Neural cell (in vitro differentiated cells): Measurements from ENCODE around the gene PCNX4. TPM values are rescaled to one million over a fixed set of nuclear protein-coding genes. Genes with fewer than 3 reads are reported as not detected.

Source experiments
- H2AFZ ChIP-seq: fragments of 200-600, 300-800 bp; sonication (generic), shearing (Covaris generic); 2 replicates; pipeline ENCODE4 v1.6.0; 2014; ENCODE audit warnings: low read depth, mild to moderate bottlenecking, antibody characterized with exemption, low read length, moderate library complexity
- H3F3A ChIP-seq: fragments of 200-600 bp; shearing (Covaris generic); 2 replicates; pipeline ENCODE4 v1.6.1; 2016; ENCODE audit warnings: mild to moderate bottlenecking, moderate library complexity, mixed read lengths, antibody characterized with exemption, low read length; ENCODE audit not compliant: insufficient read depth, poor library complexity, severe bottlenecking
- H3K27ac ChIP-seq: fragments of 200-600, 300-800 bp; sonication (generic), shearing (Covaris generic); 2 replicates; pipeline ENCODE4 v1.5.1; 2014; ENCODE audit warnings: mild to moderate bottlenecking, low read length, moderate library complexity
- H3K27me3 ChIP-seq: fragments of 300-800, 200-600 bp; sonication (generic), shearing (Covaris generic); 2 replicates; pipeline ENCODE4 v1.6.0; 2014; ENCODE audit warnings: mild to moderate bottlenecking, low read depth, low read length, moderate library complexity; ENCODE audit not compliant: insufficient read depth
- H3K36me3 ChIP-seq: fragments of 300-800, 200-600 bp; sonication (generic), shearing (Covaris generic); 2 replicates; pipeline ENCODE4 v1.5.1; 2014; ENCODE audit warnings: mild to moderate bottlenecking, antibody characterized with exemption, low read length, moderate library complexity; ENCODE audit not compliant: insufficient read depth
- H3K4me2 ChIP-seq: fragments of 300-800, 200-600 bp; sonication (generic), shearing (Covaris generic); 2 replicates; pipeline ENCODE4 v1.6.0; 2014; ENCODE audit warnings: mild to moderate bottlenecking, low read length
- H3K4me3 ChIP-seq: fragments of 300-800, 200-600 bp; sonication (generic), shearing (Covaris generic); 2 replicates; pipeline ENCODE4 v1.5.1; 2014; ENCODE audit warnings: mild to moderate bottlenecking, low read length, moderate library complexity
- H3K79me2 ChIP-seq: fragments of 200-600 bp; shearing (Covaris generic); replicated peaks from 2 replicates; pipeline ENCODE4 v1.6.0; 2014; ENCODE audit warnings: mild to moderate bottlenecking, low read length, moderate library complexity; ENCODE audit not compliant: insufficient read depth
- H3K9ac ChIP-seq: fragments of 300-800, 200-600 bp; sonication (generic), shearing (Covaris generic); 2 replicates; pipeline ENCODE4 v1.6.1; 2016; ENCODE audit warnings: mild to moderate bottlenecking, low read length, mixed read lengths
- H3K9me2 ChIP-seq: fragments of 200-600 bp; shearing (Covaris generic); 2 replicates; pipeline ENCODE4 v1.6.1; 2016; ENCODE audit warnings: mild to moderate bottlenecking, low read length, mixed read lengths; ENCODE audit not compliant: insufficient read depth
- H3K9me3 ChIP-seq: fragments of 200-600, 300-800 bp; sonication (generic), shearing (Covaris generic); 2 replicates; pipeline ENCODE4 v1.6.1; 2016; ENCODE audit warnings: mild to moderate bottlenecking, mixed run types, low read length, moderate library complexity, mixed read lengths
- H4K20me1 ChIP-seq: fragments of 200-600 bp; shearing (Covaris generic); 2 replicates; pipeline ENCODE4 v1.6.1; 2016; ENCODE audit warnings: mild to moderate bottlenecking, mixed run types; ENCODE audit not compliant: insufficient read depth
- CTCF ChIP-seq: fragments of 450-650 bp; IDR thresholded peaks from 2 replicates; pipeline ENCODE4 v1.5.1; 2014; ENCODE audit warnings: antibody characterized with exemption, mild to moderate bottlenecking, moderate library complexity; ENCODE audit not compliant: poor library complexity, severe bottlenecking
- EP300 ChIP-seq: fragments of 450-650 bp; conservative IDR thresholded peaks from 2 replicates; pipeline ENCODE4 v1.6.1; 2014; ENCODE audit warnings: antibody characterized with exemption, mild to moderate bottlenecking, moderate library complexity; ENCODE audit not compliant: poor library complexity, severe bottlenecking
- EZH2 ChIP-seq: fragments of 200-600, 300-800 bp; shearing (Covaris generic), sonication (generic); IDR thresholded peaks from 2 replicates; pipeline ENCODE4 v1.6.1; 2014; ENCODE audit warnings: antibody characterized with exemption, low read length, borderline replicate concordance, mild to moderate bottlenecking; ENCODE audit not compliant: insufficient read depth, poor library complexity, severe bottlenecking
- MXI1 ChIP-seq: fragments of 450-650 bp; conservative IDR thresholded peaks from 2 replicates; pipeline ENCODE4 v1.6.1; 2014; ENCODE audit warnings: antibody characterized with exemption, mild to moderate bottlenecking; ENCODE audit not compliant: poor library complexity, severe bottlenecking
- POLR2AphosphoS5 ChIP-seq: IDR thresholded peaks from 2 replicates; pipeline ENCODE4 v1.6.1; 2012
- RAD21 ChIP-seq: fragments of 450-650 bp; conservative IDR thresholded peaks from 2 replicates; pipeline ENCODE4 v1.6.1; 2014; ENCODE audit warnings: antibody characterized with exemption, mild to moderate bottlenecking, moderate library complexity
- REST ChIP-seq: IDR thresholded peaks from 2 replicates; pipeline ENCODE4 v1.6.1; 2012; ENCODE audit warnings: borderline replicate concordance
- SMC3 ChIP-seq: fragments of 450-650 bp; conservative IDR thresholded peaks from 2 replicates; pipeline ENCODE4 v1.6.1; 2014; ENCODE audit warnings: antibody characterized with exemption, mild to moderate bottlenecking, moderate library complexity; ENCODE audit not compliant: poor library complexity
- TAF1 ChIP-seq: IDR thresholded peaks from 2 replicates; pipeline ENCODE4 v1.6.1; 2012; ENCODE audit warnings: low read depth
- polyA plus RNA-seq: library from polyadenylated mRNA; depleted of rRNA; stranded (reverse); fragments of >200 nt; gene quantifications from 2 replicates; pipeline ENCODE4 v1.2.3, GENCODE V29; 2014

The PCNX4 gene
- polyA plus RNA-seq, 1 donor from 2014 or later, result 117 TPM

- no peaks in the 10 kb centered on the region for H3K27me3 ChIP-seq
- H3K4me3 ChIP-seq, result no peak overlapping the region
- H3K9ac ChIP-seq, result no peak overlapping the region
- H4K20me1 ChIP-seq, result no peaks in the 10 kb centered on the region
- TF ChIP-seq MXI1, result no peak
- no peak for TF ChIP-seq CTCF
- H3F3A ChIP-seq, result no peaks in the 10 kb centered on the region
- H3K4me2 ChIP-seq, result no peak overlapping the region
- no peak overlapping the region for H3K27ac ChIP-seq
- H2AFZ ChIP-seq, result no peak overlapping the region
- H3K79me2 ChIP-seq, result no peaks in the 10 kb centered on the region
- H3K36me3 ChIP-seq, result no peaks in the 10 kb centered on the region
- no peaks in the 10 kb centered on the region for H3K9me3 ChIP-seq
- no peaks in the 10 kb centered on the region for H3K9me2 ChIP-seq
Measured at GRCh38 chr14:60212503-60213371, 121.0 kb downstream of the PCNX4 start.

- Histone ChIP-seq H3K27ac (no peak overlapping the region), H2AFZ (no peak overlapping the region), H3K9ac (no peak overlapping the region), H3K27me3 (no peaks in the 10 kb centered on the region), H3K4me3 (no peak overlapping the region), H3K4me2 (no peak overlapping the region), H3K9me3 (no peaks in the 10 kb centered on the region), H3F3A (no peaks in the 10 kb centered on the region), H3K79me2 (no peaks in the 10 kb centered on the region), H3K9me2 (no peaks in the 10 kb centered on the region), H4K20me1 (no peaks in the 10 kb centered on the region), H3K36me3 (no peaks in the 10 kb centered on the region)
- TF ChIP-seq MXI1, result no peak
- TF ChIP-seq RAD21, result no peak
- no peak for TF ChIP-seq SMC3
- TF ChIP-seq EZH2, result no peak
- TF ChIP-seq CTCF, result no peak
- TF ChIP-seq TAF1, result no peak
- TF ChIP-seq POLR2AphosphoS5, result no peak
- no peak for TF ChIP-seq REST
- no peak for TF ChIP-seq EP300
Measured at GRCh38 chr14:60214003-60214402, 122.3 kb downstream of the PCNX4 start.
